Dermis blood vessel endothelial cell (primary cell): ENCODE results near the gene IRF4. TPM values are rescaled to one million over a fixed set of nuclear protein-coding genes. Genes with fewer than 3 reads are reported as not detected.

Source experiments
- DNase-seq: peaks from one replicate; pipeline ENCODE4 v3.0.0; 2010
- total RNA-seq: library from RNA; depleted of rRNA; stranded (reverse); fragments of >200 nt; gene quantifications from 2 replicates; pipeline ENCODE4 v1.2.3, GENCODE V29; 2014

Gene IRF4
- total RNA-seq, 1 donor from 2014 or later = not detected

DNA sequence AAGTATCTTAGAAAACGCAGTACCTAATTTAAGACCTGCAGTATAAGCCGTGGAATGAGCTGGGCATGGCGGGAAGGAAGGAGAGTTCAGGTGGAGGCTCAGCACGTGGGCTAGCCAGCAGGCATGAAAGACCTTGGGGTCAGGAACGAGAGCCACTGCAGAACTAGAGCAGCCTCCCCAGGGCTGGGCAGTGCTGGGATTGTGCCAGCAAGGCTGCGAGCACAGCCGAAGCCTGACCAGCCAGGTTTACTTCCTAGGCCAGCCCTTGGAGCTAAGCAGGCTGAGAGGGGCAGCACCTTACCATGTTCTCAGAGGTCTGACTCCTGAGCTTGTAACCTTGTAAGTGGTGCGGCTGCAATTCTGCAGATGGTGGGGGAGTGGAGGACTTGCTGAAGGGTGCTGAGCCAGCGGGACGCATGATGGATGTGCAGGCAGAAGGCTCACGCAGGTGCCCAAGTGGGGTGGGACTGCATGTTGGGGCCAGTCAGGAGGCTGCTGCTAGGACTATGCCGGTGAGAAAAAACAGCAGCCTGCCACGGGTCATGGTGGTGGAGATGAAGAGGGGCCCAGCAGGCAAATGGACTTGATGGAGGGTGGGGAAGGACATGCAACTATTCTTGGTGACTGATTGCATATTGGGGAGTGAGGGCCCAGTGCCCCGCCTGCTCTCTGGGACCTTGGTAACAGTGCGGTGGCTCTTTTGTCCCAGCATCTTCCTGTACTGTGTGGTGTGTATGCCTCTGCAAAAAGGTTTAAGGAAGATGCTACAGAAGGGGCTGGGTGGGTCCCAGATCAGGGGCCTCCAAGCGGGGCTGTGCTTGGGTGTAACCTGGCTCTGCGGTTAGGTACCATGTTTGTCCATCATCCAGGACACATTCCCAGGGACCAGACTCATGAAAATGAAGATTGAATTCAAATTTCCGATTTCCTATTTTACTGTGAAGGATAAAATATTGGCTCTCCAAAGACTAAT is 37.6 kb upstream of the IRF4 start:
- DNase-seq = no peak

- no peak for DNase-seq
Observed at GRCh38 chr6:354631-355280, 36.8 kb upstream of the IRF4 start.

DNA sequence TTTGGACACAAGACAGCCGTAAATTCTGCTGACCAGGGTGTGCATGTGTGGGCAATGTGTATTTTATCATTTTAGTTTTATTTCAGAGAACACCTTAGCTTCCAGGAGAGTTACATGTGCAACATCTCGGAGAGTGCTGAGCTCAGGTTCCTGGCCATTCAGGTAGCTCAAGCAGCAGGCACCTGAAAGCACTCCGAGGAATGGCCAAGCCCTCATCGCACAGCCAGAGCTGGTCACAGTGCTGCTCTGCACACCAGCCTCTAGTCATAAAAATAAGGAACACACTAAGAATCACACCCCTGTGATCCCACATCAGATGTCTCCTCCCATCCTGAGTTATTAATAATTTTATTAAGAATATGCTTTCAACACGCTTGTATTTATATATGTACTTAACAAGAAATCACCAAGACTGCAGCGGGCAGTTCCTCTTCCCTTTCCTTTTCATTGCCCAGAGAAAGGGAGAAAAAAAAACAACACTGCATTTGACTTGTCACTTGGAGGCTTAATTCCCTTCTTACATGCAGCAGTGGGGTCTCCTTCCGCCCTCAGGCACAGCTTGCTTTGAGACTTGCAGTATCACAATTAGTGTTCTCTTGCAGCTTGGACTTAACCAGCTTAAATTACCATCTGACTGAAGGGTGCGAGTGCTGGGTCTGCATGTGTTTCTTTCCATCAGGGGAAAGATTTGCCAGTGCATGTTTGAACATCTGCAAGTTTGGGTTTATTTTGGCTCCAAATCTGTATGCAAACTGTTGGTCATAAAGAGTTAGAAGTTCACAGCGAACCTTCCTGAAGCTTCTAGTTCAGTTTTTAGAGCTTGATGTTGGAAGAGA is 36.0 kb upstream of the IRF4 start:
- DNase-seq = no peak

- DNase-seq = no peak
Observed at GRCh38 chr6:356828-357251, 34.7 kb upstream of the IRF4 start.

DNA sequence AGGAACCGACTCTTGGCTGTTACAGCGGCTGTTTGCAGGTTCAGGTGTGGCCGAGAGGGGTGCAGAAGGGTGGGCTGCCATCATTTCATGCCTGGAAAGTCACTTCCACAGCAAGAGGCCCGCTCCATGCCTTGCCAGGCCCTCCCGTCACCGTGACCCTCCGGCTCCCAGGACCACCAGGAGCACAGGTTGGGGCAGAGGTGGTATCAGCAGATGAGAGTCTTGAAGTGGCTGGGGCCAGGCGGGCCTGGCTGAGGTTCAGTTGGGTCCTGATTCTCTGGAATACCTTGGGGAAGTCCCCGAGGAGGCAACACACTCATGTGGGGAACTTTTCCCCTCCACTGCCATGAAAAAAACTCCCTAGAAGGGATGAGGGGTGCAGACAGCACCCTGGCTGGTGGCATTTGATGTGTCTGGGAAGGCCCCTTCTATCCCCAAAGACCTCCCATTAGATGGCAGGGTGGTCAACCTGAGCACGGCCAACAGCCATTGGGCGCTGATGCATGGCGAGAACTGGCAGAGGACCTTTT is 34.2 kb upstream of the IRF4 start:
- DNase-seq = no peak

DNA sequence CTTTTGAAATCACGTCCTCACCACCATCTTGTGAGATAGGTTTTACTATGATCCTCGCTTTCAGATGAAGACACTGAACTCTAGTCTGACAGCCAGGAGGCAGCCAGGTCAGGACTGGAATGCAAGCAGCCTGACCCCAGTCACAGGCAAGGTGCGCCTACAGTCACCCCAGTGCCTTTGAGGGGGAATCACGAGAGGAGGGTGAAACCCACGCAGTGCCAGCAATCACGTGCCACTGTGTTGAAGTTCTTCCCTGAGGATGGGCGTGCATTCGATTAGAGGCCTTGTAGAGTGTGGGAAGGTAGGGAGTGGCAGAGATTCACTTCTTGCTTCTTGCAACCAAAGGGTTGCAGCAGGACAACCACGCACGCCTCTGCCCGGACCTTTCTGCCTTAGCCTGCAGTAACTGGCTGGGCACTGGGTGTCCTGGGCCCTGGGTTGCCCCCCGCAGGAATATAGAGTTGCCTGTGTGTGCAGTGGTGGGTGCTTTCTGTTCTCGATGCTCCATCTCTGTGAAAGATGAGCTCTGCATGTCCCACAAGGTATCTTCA is 33.7 kb upstream of the IRF4 start:
- DNase-seq = no peak

DNA sequence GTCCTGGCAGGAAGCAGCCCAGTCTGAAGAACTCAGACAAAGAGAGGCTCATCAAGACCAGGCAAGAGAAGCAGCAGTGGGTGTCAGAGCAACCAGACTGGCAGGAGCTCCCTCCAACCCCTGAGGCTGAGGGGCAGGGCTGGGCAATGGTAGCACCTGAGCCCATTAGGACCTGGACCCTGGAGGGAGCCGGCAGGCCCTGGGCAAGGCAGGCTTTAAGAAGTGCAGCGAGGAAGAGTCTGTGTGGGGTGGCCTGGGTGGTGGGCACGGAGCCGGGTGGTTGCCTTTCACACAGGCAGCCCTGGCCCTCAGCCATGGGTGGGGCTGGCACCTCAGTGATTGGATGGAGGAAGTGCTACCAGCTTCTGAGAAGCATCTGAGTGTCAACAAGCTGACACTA is 33.1 kb upstream of the IRF4 start:
- no peak for DNase-seq

GRCh38 chr6:358847-359246 is 32.7 kb upstream of the IRF4 start:
- DNase-seq = no peak

DNA sequence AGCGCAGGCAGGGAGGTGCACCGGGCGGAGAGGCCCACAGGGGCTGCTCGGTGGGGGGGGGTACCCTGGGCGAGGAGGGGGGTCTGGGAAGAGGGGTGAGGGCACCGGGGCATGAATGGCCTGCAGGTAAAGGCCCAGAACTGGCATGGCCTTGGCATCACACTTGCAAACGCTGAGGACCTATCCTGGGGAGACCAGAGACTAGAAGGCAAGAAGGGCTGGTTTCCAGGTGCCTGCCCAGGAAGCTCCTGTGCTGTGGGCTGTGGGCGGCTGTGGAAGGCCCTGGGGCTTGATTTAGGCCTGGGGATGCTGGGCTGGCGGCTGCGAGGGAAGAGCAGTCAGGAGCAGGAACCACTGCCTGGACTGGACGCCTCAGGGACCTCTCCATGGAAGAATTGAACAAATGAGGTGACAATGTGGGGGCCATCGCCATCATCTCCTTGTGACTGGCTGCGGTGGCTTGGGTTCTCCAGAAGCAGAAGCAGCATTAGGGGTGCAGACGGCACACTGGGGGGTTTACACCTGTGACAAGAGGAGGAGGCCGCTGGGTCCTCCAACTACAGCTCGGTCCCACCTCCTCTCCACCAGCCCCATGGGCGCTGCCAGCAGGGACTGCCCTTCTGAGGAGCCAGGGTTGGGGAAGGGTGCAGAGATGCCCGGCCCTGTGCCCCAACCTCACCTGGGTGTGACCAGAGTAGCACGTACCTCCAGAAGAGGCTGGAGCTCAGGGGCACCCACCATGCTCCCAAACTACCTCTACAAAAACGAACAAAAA is 32.1 kb upstream of the IRF4 start:
- no peak for DNase-seq

- DNase-seq = no peak
Observed at GRCh38 chr6:360349-360748, 31.2 kb upstream of the IRF4 start.

- no peak for DNase-seq
Observed at GRCh38 chr6:360764-361373, 30.7 kb upstream of the IRF4 start.

DNA sequence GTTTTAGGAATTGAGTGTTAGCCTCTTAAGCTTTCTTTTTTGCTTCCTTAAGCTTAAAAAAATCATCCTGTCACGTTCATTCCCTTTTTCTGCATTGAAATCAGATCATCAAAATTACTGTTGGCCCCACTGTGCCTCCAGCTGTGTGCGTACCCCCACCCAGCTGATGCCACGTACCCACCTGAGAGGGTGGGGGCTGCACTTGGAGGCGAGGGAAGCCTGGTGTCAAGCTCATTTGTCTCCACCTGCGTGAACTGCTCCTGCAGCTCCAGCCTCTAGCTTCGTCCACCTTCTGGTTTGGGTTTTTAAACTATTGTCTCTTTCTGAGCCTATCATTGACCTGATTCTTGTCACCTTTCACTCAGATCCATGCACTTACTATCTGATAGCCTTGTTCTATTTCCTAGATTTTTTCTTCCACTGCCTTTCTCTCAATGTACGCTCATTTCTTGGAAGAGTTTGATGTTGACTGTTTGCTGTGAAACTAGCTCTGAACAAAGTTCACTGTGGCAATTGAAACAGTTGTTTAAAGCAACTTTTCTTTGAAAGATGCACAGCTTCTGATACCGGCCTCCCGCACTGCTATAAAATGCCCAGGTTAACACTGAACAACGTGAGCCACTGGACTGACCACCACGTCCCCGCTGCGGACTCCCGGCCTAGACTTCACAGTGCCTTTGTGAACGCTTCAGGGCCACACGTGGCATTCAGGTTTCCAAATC is 30.0 kb upstream of the IRF4 start:
- DNase-seq = no peak

DNA sequence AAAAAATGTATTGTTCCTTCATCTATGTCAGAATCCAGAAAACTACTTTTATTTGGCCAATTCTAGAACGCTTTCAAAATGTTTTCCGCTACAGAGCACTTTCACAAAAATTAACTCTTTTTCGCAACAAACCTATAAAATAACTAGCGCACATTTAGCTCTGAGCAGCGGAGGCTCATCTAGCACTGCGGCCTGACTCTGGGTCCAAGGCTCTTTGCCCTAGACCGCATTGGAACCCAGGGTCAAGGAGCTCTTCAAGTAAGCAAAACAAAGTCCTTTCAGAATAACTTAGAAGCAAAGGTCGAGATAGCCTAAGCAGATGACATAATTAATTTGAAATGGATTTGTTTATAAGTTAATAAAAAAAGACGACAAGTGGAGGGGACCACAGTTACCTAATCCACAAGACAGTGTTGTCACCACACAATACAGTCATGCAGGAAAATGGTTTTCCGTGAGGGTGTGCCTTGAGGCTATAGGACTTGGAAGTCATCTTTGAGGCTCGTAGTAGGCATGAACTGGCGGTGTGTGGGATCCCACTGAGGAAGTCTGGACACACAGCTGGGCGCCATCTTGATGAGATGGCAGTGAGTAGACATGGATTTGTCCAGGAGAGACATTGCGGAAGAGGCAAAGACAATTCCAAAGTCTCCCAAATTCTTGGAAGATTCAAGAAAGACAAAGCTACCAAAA is 29.2 kb upstream of the IRF4 start:
- no peak for DNase-seq

- DNase-seq = no peak
Observed at GRCh38 chr6:362924-363249, 28.7 kb upstream of the IRF4 start.

GRCh38 chr6:363291-363690 is 28.3 kb upstream of the IRF4 start:
- no peak for DNase-seq

DNA sequence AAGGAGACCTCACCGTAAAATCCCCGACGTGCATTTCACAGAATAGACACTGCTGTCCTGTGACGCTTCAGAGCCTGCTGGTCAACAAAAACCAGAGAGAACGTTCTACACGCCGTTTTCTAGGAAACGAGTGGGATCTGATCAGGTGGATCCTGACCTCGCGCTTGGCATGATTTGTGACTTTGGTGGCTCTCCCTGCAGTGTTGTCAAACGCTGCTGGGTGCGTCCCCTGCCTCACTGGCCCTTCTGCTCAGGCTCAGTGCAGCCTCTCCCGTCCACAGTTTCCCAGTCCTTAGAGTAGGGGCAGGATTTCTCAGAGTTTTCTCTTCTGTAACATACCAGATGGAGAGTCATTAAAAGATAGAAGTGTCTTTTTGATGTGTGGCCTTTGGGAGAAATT is 27.6 kb upstream of the IRF4 start:
- no peak for DNase-seq

GRCh38 chr6:364609-365540 is 26.7 kb upstream of the IRF4 start:
- no peak for DNase-seq

DNA sequence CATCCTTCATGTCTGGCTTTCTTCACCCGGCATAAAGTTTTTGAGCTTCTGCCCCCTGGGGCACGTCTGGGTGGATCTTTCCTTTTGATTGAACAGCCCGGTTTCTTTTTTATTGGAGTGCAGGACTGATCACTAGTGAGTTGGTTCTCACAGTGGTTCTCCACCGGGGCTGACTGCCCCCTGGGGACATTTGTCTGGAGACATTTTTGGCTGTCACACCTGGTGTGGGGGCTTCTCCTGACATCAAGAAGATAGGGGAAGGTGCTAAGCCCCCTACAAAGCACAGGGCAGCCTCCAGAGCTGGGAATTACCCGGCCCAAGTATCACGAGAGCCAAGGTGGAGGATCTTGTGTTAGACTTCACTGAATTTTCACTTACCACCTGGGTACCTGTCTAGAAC is 25.7 kb upstream of the IRF4 start:
- no peak for DNase-seq
